GM23338 (cell line): ENCODE measurements around the gene RCE1. TPM values are rescaled to one million over a fixed set of nuclear protein-coding genes. Genes with fewer than 3 reads are reported as not detected.

Experiments used
- ATAC-seq: fragments of 200-7000 bp; cut with Tn5 transposase; 3 replicates; pipeline ENCODE4 v1.9.1; 2020
- DNase-seq: peaks from one replicate; pipeline ENCODE4 v3.0.0-alpha.2; 2015; ENCODE audit warnings: low spot score
- H2AFZ ChIP-seq: fragments of 200-600 bp; sonication (generic); 2 replicates; pipeline ENCODE4 v1.8.0; 2016; ENCODE audit warnings: antibody characterized with exemption, mild to moderate bottlenecking, moderate library complexity
- H3F3A ChIP-seq: fragments of 200-600 bp; sonication (generic); replicated peaks from 2 replicates; pipeline ENCODE4 v1.8.0; 2017; ENCODE audit warnings: antibody characterized with exemption, mixed run types, low read depth
- H3K27ac ChIP-seq: fragments of 200-600 bp; sonication (generic); 2 replicates; pipeline ENCODE4 v1.6.1; 2016; ENCODE audit warnings: low read depth
- H3K27me3 ChIP-seq: fragments of 200-600 bp; sonication (generic); 2 replicates; pipeline ENCODE4 v1.8.0; 2016; ENCODE audit warnings: mild to moderate bottlenecking, mixed run types, moderate library complexity; ENCODE audit not compliant: insufficient read depth
- H3K36me3 ChIP-seq: fragments of 200-600 bp; sonication (generic); 2 replicates; pipeline ENCODE4 v1.8.0; 2016; ENCODE audit warnings: mild to moderate bottlenecking; ENCODE audit not compliant: insufficient read depth
- H3K4me1 ChIP-seq: fragments of 200-600 bp; sonication (generic); 2 replicates; pipeline ENCODE4 v1.8.0; 2016; ENCODE audit warnings: mild to moderate bottlenecking, moderate library complexity; ENCODE audit not compliant: insufficient read depth
- H3K4me2 ChIP-seq: fragments of 200-600 bp; sonication (generic); 2 replicates; pipeline ENCODE4 v1.7.1; 2017; ENCODE audit warnings: mixed run types
- H3K4me3 ChIP-seq: fragments of 200-600 bp; sonication (generic); 2 replicates; pipeline ENCODE4 v1.6.1; 2016; ENCODE audit warnings: mixed run types
- H3K79me2 ChIP-seq: fragments of 200-600 bp; sonication (generic); replicated peaks from 2 replicates; pipeline ENCODE4 v1.8.0; 2017; ENCODE audit warnings: mild to moderate bottlenecking; ENCODE audit not compliant: insufficient read depth
- H3K9me2 ChIP-seq: fragments of 200-600 bp; sonication (generic); 2 replicates; pipeline ENCODE4 v1.8.0; 2017; ENCODE audit not compliant: insufficient read depth
- H4K20me1 ChIP-seq: fragments of 200-600 bp; sonication (generic); replicated peaks from 2 replicates; pipeline ENCODE4 v1.8.0; 2017; ENCODE audit warnings: mild to moderate bottlenecking; ENCODE audit not compliant: insufficient read depth
- H3K27ac Mint-ChIP-seq: 2 replicates; pipeline ENCODE4 v1.8.0; 2020; ENCODE audit warnings: inconsistent platforms, mild to moderate bottlenecking, moderate library complexity, mixed read lengths
- H3K27me3 Mint-ChIP-seq: 3 replicates; pipeline ENCODE4 v1.8.0; 2022; ENCODE audit warnings: low read depth, mild to moderate bottlenecking, moderate library complexity, mixed read lengths, inconsistent platforms; ENCODE audit not compliant: insufficient read depth, poor library complexity
- H3K36me3 Mint-ChIP-seq: 3 replicates; pipeline ENCODE4 v1.8.0; 2021; ENCODE audit warnings: low read depth, mild to moderate bottlenecking, inconsistent platforms, moderate library complexity, mixed read lengths
- H3K4me1 Mint-ChIP-seq: 3 replicates; pipeline ENCODE4 v1.8.0; 2020; ENCODE audit warnings: mild to moderate bottlenecking, inconsistent platforms, mixed read lengths
- H3K4me3 Mint-ChIP-seq: 3 replicates; pipeline ENCODE4 v1.8.0; 2021; ENCODE audit warnings: moderate library complexity, mild to moderate bottlenecking, inconsistent platforms, mixed read lengths
- H3K9me3 Mint-ChIP-seq: 3 replicates; pipeline ENCODE4 v1.8.0; 2020; ENCODE audit warnings: moderate library complexity, mild to moderate bottlenecking, inconsistent platforms, mixed read lengths
- CREB1 ChIP-seq: fragments of 250-450 bp; sonication (Bioruptor Pico); IDR thresholded peaks from 2 replicates; pipeline ENCODE4 v1.5.0; 2020; ENCODE audit warnings: low read depth, mild to moderate bottlenecking, moderate library complexity
- EZH2 ChIP-seq: fragments of 200-600 bp; sonication (generic); IDR thresholded peaks from one replicate; pipeline ENCODE4 v1.8.0; 2017; ENCODE audit warnings: antibody characterized with exemption, mild to moderate bottlenecking, low read depth; ENCODE audit not compliant: unreplicated experiment
- EZH2phosphoT487 ChIP-seq: fragments of 200-600 bp; sonication (generic); IDR thresholded peaks from one replicate; pipeline ENCODE4 v1.8.1; 2018; ENCODE audit warnings: antibody characterized with exemption; ENCODE audit not compliant: unreplicated experiment
- JUNB ChIP-seq: IDR thresholded peaks from one replicate; pipeline ENCODE4 v1.6.1; 2016; ENCODE audit warnings: antibody characterized with exemption; ENCODE audit not compliant: unreplicated experiment
- POLR2AphosphoS5 ChIP-seq: IDR thresholded peaks from 2 replicates; pipeline ENCODE4 v1.6.1; 2016; ENCODE audit warnings: antibody characterized with exemption, low read depth
- REST ChIP-seq: IDR thresholded peaks from one replicate; pipeline ENCODE4 v1.6.1; 2018; ENCODE audit warnings: antibody characterized with exemption; ENCODE audit not compliant: unreplicated experiment
- STAT1 ChIP-seq: IDR thresholded peaks from one replicate; pipeline ENCODE4 v1.6.1; 2016; ENCODE audit warnings: antibody characterized with exemption; ENCODE audit not compliant: unreplicated experiment
- ZNF331 ChIP-seq: fragments of 250-450 bp; sonication (Bioruptor Pico); IDR thresholded peaks from 2 replicates; pipeline ENCODE4 v1.5.0; 2020; ENCODE audit warnings: low read depth, mild to moderate bottlenecking, moderate library complexity
- polyA plus RNA-seq: library from polyadenylated mRNA; unstranded; fragments of >200 nt; fragmentation: Nextera tagmentation; extraction: Ambion mirVana; gene quantifications from 2 replicates; pipeline ENCODE4 v1.2.1, GENCODE V29; 2016
- total RNA-seq: library from RNA; depleted of rRNA; stranded (reverse); fragments of >200 nt; shearing (Covaris generic); gene quantifications from 2 replicates; pipeline ENCODE4 v1.2.3, GENCODE V29; 2014
- TF ChIP-seq, protein P1 (sequence below), 2 experiments: fragments of 200-600 bp in 1 of 2; sonication (generic) in 1 of 2; conservative IDR thresholded peaks; 2 replicates each; pipeline versions ENCODE4 v1.5.1 to v1.6.1; 2016 to 2017; ENCODE audit warnings: antibody characterized with exemption in 2 of 2, low read depth in 2 of 2, mild to moderate bottlenecking in 2 of 2, moderate library complexity in 1 of 2
- TF ChIP-seq, protein P2 (sequence below): IDR thresholded peaks from 2 replicates; pipeline ENCODE4 v1.6.1; 2016; ENCODE audit warnings: antibody characterized with exemption

RCE1 gene
- total and polyA plus RNA-seq, 2 experiments from 2014 or later: 27.8 to 55.1 TPM

- no peaks in the 10 kb centered on the region for H3K36me3 ChIP-seq
- H3F3A ChIP-seq: no peaks in the 10 kb centered on the region
- Mint-ChIP-seq H3K27ac (no peak overlapping the region), H3K4me3 (no peak overlapping the region), H3K36me3 (peaks cover 3% of the 10 kb centered on the region; the same call in 1 of the 3 replicates), H3K27me3 (peaks cover 18% of the 10 kb centered on the region), H3K4me1 (peaks cover 16% of the 10 kb centered on the region), H3K9me3 (no peaks in the 10 kb centered on the region; the same call in 2 of the 3 replicates)
- H3K9me2 ChIP-seq: no peaks in the 10 kb centered on the region
- no peak overlapping the region for H3K27ac ChIP-seq
- TF ChIP-seq, protein P1, sequence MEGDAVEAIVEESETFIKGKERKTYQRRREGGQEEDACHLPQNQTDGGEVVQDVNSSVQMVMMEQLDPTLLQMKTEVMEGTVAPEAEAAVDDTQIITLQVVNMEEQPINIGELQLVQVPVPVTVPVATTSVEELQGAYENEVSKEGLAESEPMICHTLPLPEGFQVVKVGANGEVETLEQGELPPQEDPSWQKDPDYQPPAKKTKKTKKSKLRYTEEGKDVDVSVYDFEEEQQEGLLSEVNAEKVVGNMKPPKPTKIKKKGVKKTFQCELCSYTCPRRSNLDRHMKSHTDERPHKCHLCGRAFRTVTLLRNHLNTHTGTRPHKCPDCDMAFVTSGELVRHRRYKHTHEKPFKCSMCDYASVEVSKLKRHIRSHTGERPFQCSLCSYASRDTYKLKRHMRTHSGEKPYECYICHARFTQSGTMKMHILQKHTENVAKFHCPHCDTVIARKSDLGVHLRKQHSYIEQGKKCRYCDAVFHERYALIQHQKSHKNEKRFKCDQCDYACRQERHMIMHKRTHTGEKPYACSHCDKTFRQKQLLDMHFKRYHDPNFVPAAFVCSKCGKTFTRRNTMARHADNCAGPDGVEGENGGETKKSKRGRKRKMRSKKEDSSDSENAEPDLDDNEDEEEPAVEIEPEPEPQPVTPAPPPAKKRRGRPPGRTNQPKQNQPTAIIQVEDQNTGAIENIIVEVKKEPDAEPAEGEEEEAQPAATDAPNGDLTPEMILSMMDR (conservative IDR thresholded peaks at IDR 0.05; ENCODE audit: low read depth in 2 of 2): peak in 1 of 2 experiments; percentile 44; a peak in 2 of 4 replicates
- no peak for TF ChIP-seq EZH2phosphoT487
- ATAC-seq (peak; percentile 14), DNase-seq (peak; percentile 52)
- no peaks in the 10 kb centered on the region for H4K20me1 ChIP-seq
- no peak overlapping the region for H3K4me3 ChIP-seq
- H3K27me3 ChIP-seq: no peaks in the 10 kb centered on the region
- H3K79me2 ChIP-seq: no peaks in the 10 kb centered on the region
- no peak overlapping the region for H3K4me2 ChIP-seq
- no peak overlapping the region for H2AFZ ChIP-seq
- H3K4me1 ChIP-seq: no peaks in the 10 kb centered on the region; the same call in 1 of the 2 replicates
Measured at GRCh38 chr11:66867425-66868040, 24.3 kb downstream of the RCE1 start.

DNA sequence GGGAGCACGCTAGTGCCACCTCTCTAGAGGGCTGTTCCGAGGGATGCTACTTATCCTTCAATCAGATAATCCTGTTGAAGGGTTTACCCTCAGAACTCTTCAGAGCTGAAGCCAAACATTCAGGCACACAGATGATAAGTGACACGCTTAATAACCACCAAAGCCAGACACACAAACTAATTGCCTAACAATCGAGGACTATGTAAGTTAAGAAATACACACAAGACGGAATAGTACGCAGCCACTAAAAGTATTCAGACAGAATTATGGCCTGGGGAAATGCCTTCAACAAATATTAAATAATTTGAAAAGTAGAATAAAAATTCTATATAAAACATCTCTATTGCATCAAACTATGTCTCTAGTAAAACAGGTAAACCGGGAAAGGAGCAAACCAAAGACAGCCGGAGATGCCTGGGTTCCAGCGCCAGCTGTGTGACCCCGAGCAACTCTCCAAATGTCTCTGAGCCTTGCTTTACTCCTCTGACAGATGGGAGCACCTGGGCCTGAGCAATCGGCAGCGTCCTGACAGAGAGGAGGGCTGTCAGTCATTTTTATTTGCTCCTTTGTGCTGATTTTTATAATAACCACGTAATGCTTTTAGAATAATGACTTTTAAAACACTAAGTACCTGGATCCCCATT is 25.0 kb downstream of the RCE1 start:
- Histone ChIP-seq H3K27me3 (no peaks in the 10 kb centered on the region), H3K36me3 (no peaks in the 10 kb centered on the region), H3K9me2 (no peaks in the 10 kb centered on the region), H3F3A (no peaks in the 10 kb centered on the region), H4K20me1 (no peaks in the 10 kb centered on the region), H2AFZ (no peak overlapping the region), H3K79me2 (no peaks in the 10 kb centered on the region), H3K4me1 (no peaks in the 10 kb centered on the region; the same call in 1 of the 2 replicates), H3K4me2 (no peak overlapping the region), H3K27ac (no peak overlapping the region), H3K4me3 (no peak overlapping the region)
- peaks cover 16% of the 10 kb centered on the region for H3K4me1 Mint-ChIP-seq
- H3K4me3 Mint-ChIP-seq: no peak overlapping the region; the same call in 2 of the 3 replicates
- H3K27ac Mint-ChIP-seq: no peak overlapping the region
- no peaks in the 10 kb centered on the region; the same call in 2 of the 3 replicates for H3K9me3 Mint-ChIP-seq
- H3K27me3 Mint-ChIP-seq: peaks cover 15% of the 10 kb centered on the region
- ATAC-seq (no peak), DNase-seq (no peak)
- H3K36me3 Mint-ChIP-seq: peaks cover 3% of the 10 kb centered on the region; the same call in 1 of the 3 replicates
- no peak for TF ChIP-seq POLR2AphosphoS5
- TF ChIP-seq REST: no peak
- no peak for TF ChIP-seq EZH2phosphoT487
- TF ChIP-seq, protein P1 (conservative IDR thresholded peaks at IDR 0.05; ENCODE audit: low read depth in 2 of 2): no peak
- TF ChIP-seq CREB1: no peak
- no peak for TF ChIP-seq ZNF331 (CRISPR knock-in tag)
- TF ChIP-seq, protein P2, sequence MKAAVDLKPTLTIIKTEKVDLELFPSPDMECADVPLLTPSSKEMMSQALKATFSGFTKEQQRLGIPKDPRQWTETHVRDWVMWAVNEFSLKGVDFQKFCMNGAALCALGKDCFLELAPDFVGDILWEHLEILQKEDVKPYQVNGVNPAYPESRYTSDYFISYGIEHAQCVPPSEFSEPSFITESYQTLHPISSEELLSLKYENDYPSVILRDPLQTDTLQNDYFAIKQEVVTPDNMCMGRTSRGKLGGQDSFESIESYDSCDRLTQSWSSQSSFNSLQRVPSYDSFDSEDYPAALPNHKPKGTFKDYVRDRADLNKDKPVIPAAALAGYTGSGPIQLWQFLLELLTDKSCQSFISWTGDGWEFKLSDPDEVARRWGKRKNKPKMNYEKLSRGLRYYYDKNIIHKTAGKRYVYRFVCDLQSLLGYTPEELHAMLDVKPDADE: no peak
- TF ChIP-seq EZH2: no peak
- no peak for TF ChIP-seq STAT1
- no peak for TF ChIP-seq JUNB
